ENCODE data around the gene TPST2.

Gene TPST2

DNA sequence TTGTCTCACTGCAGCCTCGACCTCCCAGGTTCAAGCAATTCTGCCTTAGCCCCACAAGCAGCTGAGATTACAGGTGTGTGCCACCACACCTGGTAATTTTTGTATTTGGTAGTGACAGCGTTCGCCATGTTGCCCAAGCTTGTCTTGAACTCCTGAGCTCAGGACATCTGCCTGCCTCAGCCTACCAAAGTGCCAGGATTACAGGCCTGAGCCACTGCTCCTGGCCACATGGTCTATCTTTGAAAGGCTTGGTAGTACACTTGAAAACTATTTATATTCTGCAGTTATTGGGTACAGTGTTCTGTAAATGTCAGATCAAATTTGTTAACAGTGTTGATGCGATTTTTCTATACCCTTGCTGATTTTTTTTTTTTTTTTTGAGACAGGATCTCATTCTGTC is 41.4 kb upstream of the TPST2 start:
- TF ChIP-seq FOXA1 (IDR thresholded peaks at IDR 0.05) (no peak), L3MBTL2 (conservative IDR thresholded peaks at IDR 0.05) (no peak), HDGF (IDR thresholded peaks at IDR 0.05; ENCODE audit: borderline replicate concordance) (no peak), ELF4 (IDR thresholded peaks at IDR 0.05) (no peak), TARDBP (IDR thresholded peaks at IDR 0.05) (no peak), SUZ12 (IDR thresholded peaks at IDR 0.05) (no peak), LEF1 (IDR thresholded peaks at IDR 0.05; ENCODE audit: borderline replicate concordance) (no peak), BHLHE40 (IDR thresholded peaks at IDR 0.05; ENCODE audit: borderline replicate concordance) (no peak), FOXK2 (IDR thresholded peaks at IDR 0.05) (no peak), NFRKB (IDR thresholded peaks at IDR 0.05) (no peak), SP1 (IDR thresholded peaks at IDR 0.05) (no peak), CTBP1 (IDR thresholded peaks at IDR 0.05; ENCODE audit: borderline replicate concordance) (no peak), ZNF384 (IDR thresholded peaks at IDR 0.05) (no peak), ARNT (IDR thresholded peaks at IDR 0.05) (no peak), FOXM1 (IDR thresholded peaks at IDR 0.05; ENCODE audit: borderline replicate concordance) (no peak)
- TF ChIP-seq, protein P1, sequence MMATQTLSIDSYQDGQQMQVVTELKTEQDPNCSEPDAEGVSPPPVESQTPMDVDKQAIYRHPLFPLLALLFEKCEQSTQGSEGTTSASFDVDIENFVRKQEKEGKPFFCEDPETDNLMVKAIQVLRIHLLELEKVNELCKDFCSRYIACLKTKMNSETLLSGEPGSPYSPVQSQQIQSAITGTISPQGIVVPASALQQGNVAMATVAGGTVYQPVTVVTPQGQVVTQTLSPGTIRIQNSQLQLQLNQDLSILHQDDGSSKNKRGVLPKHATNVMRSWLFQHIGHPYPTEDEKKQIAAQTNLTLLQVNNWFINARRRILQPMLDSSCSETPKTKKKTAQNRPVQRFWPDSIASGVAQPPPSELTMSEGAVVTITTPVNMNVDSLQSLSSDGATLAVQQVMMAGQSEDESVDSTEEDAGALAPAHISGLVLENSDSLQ (IDR thresholded peaks at IDR 0.05): no peak
- no peak for DNase-seq (ENCODE audit: extremely low spot score)
- POLR2A ChIA-PET: no interaction called here
- CTCF ChIA-PET: interaction anchor here (0.5 kb wide), 1 partner anchor 125 kb away, joined by 3 read pairs; no protein-coding TSS in a partner anchor

DNA sequence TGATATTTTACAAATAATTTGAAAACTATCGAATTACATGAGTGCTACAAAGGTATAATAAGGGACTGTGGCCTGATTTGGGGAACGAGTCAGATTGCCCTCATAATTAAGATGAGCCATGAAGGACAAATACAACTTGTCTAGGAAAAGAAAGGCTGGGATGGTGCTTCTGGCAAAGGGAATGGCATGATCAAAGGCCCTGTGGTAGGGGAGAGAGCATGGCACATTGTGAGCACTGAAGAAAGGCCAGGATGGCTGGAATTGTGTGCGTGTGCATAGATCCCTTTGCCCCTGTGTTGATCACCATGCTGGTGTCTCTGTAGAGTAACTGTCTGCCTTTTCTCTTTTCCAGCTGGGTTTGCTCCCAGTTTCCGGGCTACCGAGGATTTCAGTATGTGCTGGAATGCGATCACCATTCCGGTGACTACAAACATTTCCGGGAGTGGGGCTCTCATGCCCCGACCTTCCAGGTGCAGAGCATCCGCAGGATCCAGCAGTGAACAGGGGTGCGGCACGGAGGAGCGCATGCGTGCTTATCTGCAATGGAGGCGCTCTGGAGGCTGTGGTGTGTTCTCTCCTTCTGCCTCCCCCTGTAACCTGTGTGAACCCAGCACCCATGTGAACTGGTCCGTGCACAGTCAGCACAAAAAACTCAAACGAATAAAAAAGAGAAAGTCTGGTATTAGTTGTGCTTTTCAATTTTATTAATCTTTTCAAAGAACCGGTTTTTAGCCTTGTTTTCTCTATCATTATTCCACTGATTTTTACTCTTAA is 40.2 kb upstream of the TPST2 start:
- CTCF ChIA-PET: no interaction called here
- POLR2A ChIA-PET: no interaction called here
- DNase-seq (ENCODE audit: extremely low spot score): no peak
- TF ChIP-seq HDGF (IDR thresholded peaks at IDR 0.05; ENCODE audit: borderline replicate concordance) (no peak), ARNT (IDR thresholded peaks at IDR 0.05) (no peak), L3MBTL2 (conservative IDR thresholded peaks at IDR 0.05) (no peak), NFRKB (IDR thresholded peaks at IDR 0.05) (no peak), FOXM1 (IDR thresholded peaks at IDR 0.05; ENCODE audit: borderline replicate concordance) (no peak), SUZ12 (IDR thresholded peaks at IDR 0.05) (no peak), FOXA1 (IDR thresholded peaks at IDR 0.05) (no peak), ELF4 (IDR thresholded peaks at IDR 0.05) (no peak), SP1 (IDR thresholded peaks at IDR 0.05) (no peak), LEF1 (IDR thresholded peaks at IDR 0.05; ENCODE audit: borderline replicate concordance) (no peak), BHLHE40 (IDR thresholded peaks at IDR 0.05; ENCODE audit: borderline replicate concordance) (no peak), ZNF384 (IDR thresholded peaks at IDR 0.05) (no peak), FOXK2 (IDR thresholded peaks at IDR 0.05) (no peak), TARDBP (IDR thresholded peaks at IDR 0.05) (no peak), CTBP1 (IDR thresholded peaks at IDR 0.05; ENCODE audit: borderline replicate concordance) (no peak)
- TF ChIP-seq, protein P1 (IDR thresholded peaks at IDR 0.05): no peak

DNA sequence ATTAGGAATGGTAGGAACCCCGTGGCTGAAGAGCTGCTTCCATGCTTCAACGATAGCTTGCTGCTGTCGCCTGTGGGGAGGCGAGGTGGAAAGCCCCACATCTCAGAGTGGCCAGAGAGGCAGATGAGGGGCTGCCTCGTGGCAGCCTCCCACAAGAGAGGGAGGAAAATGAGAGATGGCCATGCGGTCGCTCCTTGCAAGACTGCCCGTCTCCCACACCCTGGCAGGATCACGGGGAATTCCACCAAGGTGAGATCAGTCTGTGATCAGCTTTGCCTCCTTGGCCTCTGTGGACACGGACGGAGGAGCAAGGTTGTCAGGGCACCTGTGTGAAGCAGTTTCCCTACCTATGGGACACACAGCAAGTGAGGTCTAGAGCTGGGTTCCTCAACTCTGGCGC is 34.9 kb upstream of the TPST2 start:
- DNase-seq (ENCODE audit: extremely low spot score): no peak
- POLR2A ChIA-PET: interaction anchor here (1.0 kb wide), 1 partner anchor 17 kb away, joined by 3 read pairs; no protein-coding TSS in a partner anchor
- CTCF ChIA-PET: no interaction called here
- no peak for TF ChIP-seq TARDBP (IDR thresholded peaks at IDR 0.05)
- no peak for TF ChIP-seq BHLHE40 (IDR thresholded peaks at IDR 0.05; ENCODE audit: borderline replicate concordance)

DNA sequence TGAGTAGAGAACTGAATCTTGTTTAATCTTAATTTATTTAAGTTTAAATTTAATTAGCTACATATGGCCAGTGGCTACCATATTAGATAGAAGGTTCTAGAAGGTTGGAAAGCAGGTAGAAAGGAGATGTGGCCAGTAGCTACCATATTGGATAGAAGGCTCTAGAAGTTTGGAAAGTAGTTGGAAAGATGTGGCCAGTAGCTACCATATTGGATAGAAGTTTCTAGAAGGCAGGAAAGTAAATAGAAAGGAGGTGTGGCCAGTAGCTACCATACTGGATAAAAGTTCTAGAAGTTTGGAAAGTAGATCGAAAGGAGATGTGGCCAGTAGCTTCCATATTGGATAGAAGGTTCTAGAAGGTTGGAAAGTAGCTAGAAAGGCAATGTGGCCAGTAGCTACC is 34.1 kb upstream of the TPST2 start:
- CTCF ChIA-PET: no interaction called here
- no peak for TF ChIP-seq SP1 (IDR thresholded peaks at IDR 0.05)
- no peak for TF ChIP-seq BHLHE40 (IDR thresholded peaks at IDR 0.05; ENCODE audit: borderline replicate concordance)
- no peak for TF ChIP-seq ELF4 (IDR thresholded peaks at IDR 0.05)
- TF ChIP-seq CTBP1 (IDR thresholded peaks at IDR 0.05; ENCODE audit: borderline replicate concordance): no peak
- TF ChIP-seq FOXM1 (IDR thresholded peaks at IDR 0.05; ENCODE audit: borderline replicate concordance): no peak
- TF ChIP-seq FOXK2 (IDR thresholded peaks at IDR 0.05): no peak
- no peak for TF ChIP-seq L3MBTL2 (conservative IDR thresholded peaks at IDR 0.05)
- TF ChIP-seq ZNF384 (IDR thresholded peaks at IDR 0.05): no peak
- no peak for TF ChIP-seq HDGF (IDR thresholded peaks at IDR 0.05; ENCODE audit: borderline replicate concordance)
- TF ChIP-seq TARDBP (IDR thresholded peaks at IDR 0.05): no peak
- no peak for DNase-seq (ENCODE audit: extremely low spot score)
- POLR2A ChIA-PET: interaction anchor here (1.0 kb wide), 1 partner anchor 18 kb away, joined by 3 read pairs; no protein-coding TSS in a partner anchor

DNA sequence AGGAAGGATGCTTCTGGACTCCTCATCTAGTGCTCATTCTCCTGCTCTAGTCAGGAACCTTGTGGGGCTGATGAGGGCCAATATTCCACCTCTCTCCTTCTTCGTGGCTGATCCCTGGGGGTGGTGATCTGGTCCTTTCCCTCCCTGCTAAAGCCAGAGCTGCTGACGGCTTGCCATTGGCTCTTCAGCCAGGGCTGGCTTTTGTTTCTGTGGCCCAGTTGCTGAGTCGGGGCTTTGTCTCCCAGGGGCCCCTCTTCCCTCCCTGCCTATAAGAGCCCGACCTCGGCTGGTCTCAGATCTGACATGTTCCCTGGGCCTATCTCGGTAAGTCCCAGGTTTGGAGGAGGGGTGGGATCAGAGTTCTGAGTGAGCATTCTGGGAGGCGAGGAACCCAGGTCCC is 31.7 kb upstream of the TPST2 start, which contains the start of gene CRYBA4:
TSS of gene CRYBA4 (plus strand) at position 301 of the 400 bp plus-strand sequence. CDS start 634 bp downstream, outside the sequence.
- TF ChIP-seq, protein P1 (IDR thresholded peaks at IDR 0.05): no peak
- no peak for TF ChIP-seq SUZ12 (IDR thresholded peaks at IDR 0.05)
- TF ChIP-seq ZNF384 (IDR thresholded peaks at IDR 0.05): no peak
- TF ChIP-seq ELF4 (IDR thresholded peaks at IDR 0.05): no peak
- no peak for TF ChIP-seq ARNT (IDR thresholded peaks at IDR 0.05)
- TF ChIP-seq FOXA1 (IDR thresholded peaks at IDR 0.05): no peak
- TF ChIP-seq SP1 (IDR thresholded peaks at IDR 0.05): no peak
- TF ChIP-seq FOXM1 (IDR thresholded peaks at IDR 0.05; ENCODE audit: borderline replicate concordance): no peak
- ChIA-PET CTCF (no interaction called here), POLR2A (no interaction called here)
- no peak for DNase-seq (ENCODE audit: extremely low spot score)

DNA sequence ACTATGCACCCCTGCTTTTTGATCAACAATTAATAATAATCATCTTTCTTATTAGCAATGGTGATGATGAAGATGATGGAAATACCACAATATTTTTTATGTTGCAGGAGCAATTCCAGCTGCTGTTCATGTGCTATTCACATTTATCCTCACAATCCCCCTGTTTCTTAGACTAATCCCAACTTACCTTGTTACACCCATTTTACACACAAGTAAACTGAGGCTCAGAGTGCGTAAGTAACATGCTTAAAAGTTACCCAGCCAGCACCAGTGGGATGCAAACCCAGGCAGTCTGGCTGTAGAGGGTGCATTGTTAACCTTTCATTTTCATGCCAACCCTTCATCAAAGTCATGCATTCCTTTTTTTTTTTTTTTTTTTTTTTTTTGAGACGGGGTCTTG is 30.3 kb upstream of the TPST2 start:
- POLR2A ChIA-PET: no interaction called here
- no peak for DNase-seq (ENCODE audit: extremely low spot score)
- CTCF ChIA-PET: no interaction called here
- TF ChIP-seq, protein P1 (IDR thresholded peaks at IDR 0.05): no peak
- TF ChIP-seq FOXM1 (IDR thresholded peaks at IDR 0.05; ENCODE audit: borderline replicate concordance) (no peak), L3MBTL2 (conservative IDR thresholded peaks at IDR 0.05) (no peak), ELF4 (IDR thresholded peaks at IDR 0.05) (no peak), ZNF384 (IDR thresholded peaks at IDR 0.05) (0 out of 2 replicates have a peak, but pooled peaks have one; percentile 21)
